Muscle layer of duodenum (tissue), 2 donors: ENCODE results near the gene RNASE13.

Experiments used
- H3K27ac ChIP-seq: one replicate; pipeline ENCODE4 v1.7.0; 2013; ENCODE audit warnings: mild to moderate bottlenecking, low read length
- H3K27me3 ChIP-seq: one replicate; pipeline ENCODE4 v1.7.0; 2013; ENCODE audit warnings: low read depth, mild to moderate bottlenecking, control low read depth, low read length
- H3K36me3 ChIP-seq, 2 donors: one replicate each; pipeline ENCODE4 v1.7.0; 2013; ENCODE audit warnings: low read length in 2 of 2, control low read depth in 1 of 2, mild to moderate bottlenecking in 1 of 2; ENCODE audit not compliant: insufficient read depth in 2 of 2, control insufficient read depth in 1 of 2
- H3K4me1 ChIP-seq, 2 donors: one replicate each; pipeline ENCODE4 v1.7.0; 2013; ENCODE audit warnings: low read length in 2 of 2, mild to moderate bottlenecking in 2 of 2, control low read depth in 1 of 2, moderate library complexity in 1 of 2; ENCODE audit not compliant: insufficient read depth in 2 of 2, control insufficient read depth in 1 of 2
- H3K4me3 ChIP-seq, 2 donors: one replicate each; pipeline ENCODE4 v1.7.0; 2013; ENCODE audit warnings: low read length in 2 of 2, low read depth in 1 of 2, mild to moderate bottlenecking in 1 of 2
- H3K9me3 ChIP-seq, 2 donors: one replicate each; pipeline ENCODE4 v1.7.0; 2013; ENCODE audit warnings: low read length in 2 of 2, control low read depth in 1 of 2, mild to moderate bottlenecking in 1 of 2; ENCODE audit not compliant: control insufficient read depth in 1 of 2
- donor health status: healthy.

RNASE13 gene

GRCh38 chr14:21060614-21061346 is 26.2 kb upstream of the RNASE13 start:
- no peak overlapping the region for H3K4me3 ChIP-seq
- no peaks in the 10 kb centered on the region for H3K4me1 ChIP-seq
- no peaks in the 10 kb centered on the region for H3K36me3 ChIP-seq
- H3K27me3 ChIP-seq, result no peaks in the 10 kb centered on the region
- no peaks in the 10 kb centered on the region for H3K9me3 ChIP-seq
- H3K27ac ChIP-seq, result no peak overlapping the region

- Histone ChIP-seq H3K9me3 (no peaks in the 10 kb centered on the region), H3K27ac (no peak overlapping the region), H3K27me3 (no peaks in the 10 kb centered on the region), H3K4me3 (no peak overlapping the region), H3K4me1 (no peaks in the 10 kb centered on the region), H3K36me3 (no peaks in the 10 kb centered on the region)
These were observed 25.4 kb upstream of the RNASE13 start for GRCh38 chr14:21059842-21060613.

- H3K9me3 ChIP-seq, result no peaks in the 10 kb centered on the region
- no peaks in the 10 kb centered on the region for H3K36me3 ChIP-seq
- H3K27ac ChIP-seq, result no peak overlapping the region
- H3K4me1 ChIP-seq, result no peaks in the 10 kb centered on the region
- no peaks in the 10 kb centered on the region for H3K27me3 ChIP-seq
- H3K4me3 ChIP-seq, result no peak overlapping the region
These were observed 24.3 kb upstream of the RNASE13 start for GRCh38 chr14:21058903-21059302.

GRCh38 chr14:21057803-21058675 is 23.4 kb upstream of the RNASE13 start, which contains the start of gene RNASE8:
Gene RNASE8 (plus strand): TSS chr14:21057822. CDS start chr14:21057893, 71 bp downstream.
- Histone ChIP-seq H3K4me3 (no peak within 1 kb of the TSS), H3K27ac (no peak within 1 kb of the TSS), H3K4me1 (no peaks in the 10 kb centered on the region), H3K36me3 (no peaks in the 10 kb centered on the region), H3K27me3 (no peaks in the 10 kb centered on the region), H3K9me3 (no peaks in the 10 kb centered on the region)

GRCh38 chr14:21056520-21057163 is 22.0 kb upstream of the RNASE13 start:
- Histone ChIP-seq H3K9me3 (no peaks in the 10 kb centered on the region), H3K36me3 (no peaks in the 10 kb centered on the region), H3K4me3 (no peak overlapping the region), H3K27ac (no peak overlapping the region), H3K4me1 (no peaks in the 10 kb centered on the region), H3K27me3 (no peaks in the 10 kb centered on the region)

- no peaks in the 10 kb centered on the region for H3K36me3 ChIP-seq
- H3K4me3 ChIP-seq, result no peak overlapping the region
- H3K27ac ChIP-seq, result no peak overlapping the region
- H3K4me1 ChIP-seq, result no peaks in the 10 kb centered on the region
- H3K9me3 ChIP-seq, result no peaks in the 10 kb centered on the region
- H3K27me3 ChIP-seq, result no peaks in the 10 kb centered on the region
These were observed 21.0 kb upstream of the RNASE13 start for GRCh38 chr14:21055432-21056117.

GRCh38 chr14:21054768-21055145 is 20.1 kb upstream of the RNASE13 start:
- Histone ChIP-seq H3K27me3 (no peaks in the 10 kb centered on the region), H3K9me3 (no peaks in the 10 kb centered on the region), H3K4me3 (no peak overlapping the region), H3K27ac (no peak overlapping the region), H3K36me3 (no peaks in the 10 kb centered on the region), H3K4me1 (no peaks in the 10 kb centered on the region)

- H3K9me3 ChIP-seq, result no peaks in the 10 kb centered on the region
- peak overlapping the region; percentile 29 for H3K27ac ChIP-seq
- no peak overlapping the region for H3K4me3 ChIP-seq
- H3K27me3 ChIP-seq, result no peaks in the 10 kb centered on the region
- no peaks in the 10 kb centered on the region for H3K36me3 ChIP-seq
- H3K4me1 ChIP-seq, result no peaks in the 10 kb centered on the region
These were observed 19.6 kb upstream of the RNASE13 start for GRCh38 chr14:21054123-21054767.

- H3K4me1 ChIP-seq, result no peaks in the 10 kb centered on the region
- H3K9me3 ChIP-seq, result no peaks in the 10 kb centered on the region
- no peaks in the 10 kb centered on the region for H3K36me3 ChIP-seq
- no peaks in the 10 kb centered on the region for H3K27me3 ChIP-seq
- H3K4me3 ChIP-seq, result no peak overlapping the region
- H3K27ac ChIP-seq, result peak overlapping the region; percentile 29
These were observed 18.8 kb upstream of the RNASE13 start for GRCh38 chr14:21053184-21054122.
